GM12872 (cell line): ENCODE data around the gene A2M.

Experiments used
- TF ChIP-seq, protein P1 (sequence below): IDR thresholded peaks from 3 replicates; pipeline ENCODE4 v1.5.1; 2011; ENCODE audit warnings: low read depth, mild to moderate bottlenecking, low read length, moderate library complexity; ENCODE audit not compliant: insufficient read depth

The A2M gene

DNA sequence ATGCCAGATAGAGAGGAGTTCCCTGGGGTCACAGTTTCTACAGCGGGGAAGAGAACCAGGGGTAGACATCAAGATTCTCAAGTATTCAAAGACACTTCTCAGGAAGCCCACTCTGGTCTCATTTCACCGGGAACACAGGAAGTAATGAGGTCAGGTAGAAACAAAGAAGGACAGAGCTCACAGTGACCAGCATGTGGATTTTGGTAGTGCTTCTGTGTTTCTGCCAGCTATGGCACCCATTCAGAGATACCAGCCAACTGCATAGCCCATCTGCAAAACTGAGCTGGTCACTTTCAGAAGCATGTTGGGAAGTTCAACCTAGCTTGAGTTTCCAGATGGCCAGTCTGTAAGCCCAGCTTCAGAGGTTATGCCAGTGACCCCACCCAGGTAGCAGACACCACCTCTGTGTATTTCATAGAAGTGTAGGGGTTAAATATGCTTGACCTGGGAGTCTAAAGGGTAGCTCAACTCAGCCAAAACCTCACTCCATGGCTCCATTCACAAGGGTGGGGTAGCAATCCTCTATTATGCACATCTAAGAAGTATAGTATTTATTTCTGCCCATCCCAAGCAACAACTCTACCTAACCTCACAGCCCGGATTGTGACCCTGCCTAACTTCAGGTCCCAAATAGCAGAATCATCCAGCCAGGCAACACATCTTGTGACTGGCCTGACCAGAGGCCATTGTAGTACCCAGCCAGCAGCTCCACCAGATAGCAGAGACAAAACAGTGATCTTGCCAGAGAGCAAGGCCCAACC is 33.9 kb downstream of the A2M start:
- TF ChIP-seq, protein P1, sequence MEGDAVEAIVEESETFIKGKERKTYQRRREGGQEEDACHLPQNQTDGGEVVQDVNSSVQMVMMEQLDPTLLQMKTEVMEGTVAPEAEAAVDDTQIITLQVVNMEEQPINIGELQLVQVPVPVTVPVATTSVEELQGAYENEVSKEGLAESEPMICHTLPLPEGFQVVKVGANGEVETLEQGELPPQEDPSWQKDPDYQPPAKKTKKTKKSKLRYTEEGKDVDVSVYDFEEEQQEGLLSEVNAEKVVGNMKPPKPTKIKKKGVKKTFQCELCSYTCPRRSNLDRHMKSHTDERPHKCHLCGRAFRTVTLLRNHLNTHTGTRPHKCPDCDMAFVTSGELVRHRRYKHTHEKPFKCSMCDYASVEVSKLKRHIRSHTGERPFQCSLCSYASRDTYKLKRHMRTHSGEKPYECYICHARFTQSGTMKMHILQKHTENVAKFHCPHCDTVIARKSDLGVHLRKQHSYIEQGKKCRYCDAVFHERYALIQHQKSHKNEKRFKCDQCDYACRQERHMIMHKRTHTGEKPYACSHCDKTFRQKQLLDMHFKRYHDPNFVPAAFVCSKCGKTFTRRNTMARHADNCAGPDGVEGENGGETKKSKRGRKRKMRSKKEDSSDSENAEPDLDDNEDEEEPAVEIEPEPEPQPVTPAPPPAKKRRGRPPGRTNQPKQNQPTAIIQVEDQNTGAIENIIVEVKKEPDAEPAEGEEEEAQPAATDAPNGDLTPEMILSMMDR: no peak

DNA sequence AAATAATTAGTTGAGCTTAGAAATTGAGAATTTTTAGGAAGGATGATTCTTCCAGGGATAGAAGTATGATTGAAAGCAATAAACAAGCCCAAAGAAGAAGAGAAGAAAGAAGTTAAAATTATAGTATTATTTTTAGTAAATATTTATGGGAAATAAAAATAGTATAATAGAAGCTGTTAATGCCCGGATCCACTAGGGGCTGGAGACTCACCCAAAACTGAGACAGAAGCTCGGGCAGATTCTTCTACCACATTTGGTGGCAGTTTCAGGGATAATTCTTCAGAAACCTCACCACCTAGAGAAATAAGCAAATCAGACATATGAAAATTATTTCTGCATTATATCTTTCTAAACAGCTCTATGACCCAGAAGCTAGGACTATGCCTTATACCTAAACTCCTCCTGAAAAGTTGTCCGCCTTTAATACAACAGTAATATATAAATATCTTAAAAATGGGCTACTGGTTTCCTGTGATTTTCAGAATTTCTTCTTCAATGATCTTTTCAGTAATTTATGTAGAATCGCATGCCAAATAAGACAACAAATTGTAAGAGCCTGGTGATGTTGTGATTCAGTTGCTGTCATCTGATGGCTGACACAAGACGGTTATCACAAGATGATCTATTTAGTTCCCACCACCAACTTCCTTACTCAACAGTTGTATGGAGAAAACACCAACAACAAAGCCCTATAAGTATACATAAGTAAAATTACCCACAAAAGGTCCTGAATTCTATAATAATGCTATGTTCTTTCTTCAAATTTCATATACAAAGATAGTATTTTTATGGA is 35.6 kb downstream of the A2M start:
- TF ChIP-seq, protein P1: no peak

DNA sequence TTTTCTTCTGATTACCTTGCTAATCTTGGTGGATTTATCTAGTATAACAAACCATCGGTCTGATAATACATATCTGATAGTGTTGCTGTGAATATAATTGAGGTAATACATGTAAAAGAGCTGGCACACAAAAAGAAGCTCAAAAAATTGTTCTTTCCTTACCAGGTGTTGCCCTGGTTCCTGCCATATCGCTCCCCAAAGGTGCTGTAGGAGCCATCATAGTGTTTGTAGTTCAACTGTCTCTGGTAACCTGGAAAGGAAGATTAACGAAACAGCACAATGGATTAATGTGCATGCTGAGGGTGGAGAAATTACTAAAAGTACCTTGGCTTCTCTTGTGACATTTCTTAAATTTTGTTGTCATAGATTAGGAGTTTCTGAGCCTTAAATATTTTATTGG is 36.6 kb downstream of the A2M start:
- TF ChIP-seq, protein P1: no peak

DNA sequence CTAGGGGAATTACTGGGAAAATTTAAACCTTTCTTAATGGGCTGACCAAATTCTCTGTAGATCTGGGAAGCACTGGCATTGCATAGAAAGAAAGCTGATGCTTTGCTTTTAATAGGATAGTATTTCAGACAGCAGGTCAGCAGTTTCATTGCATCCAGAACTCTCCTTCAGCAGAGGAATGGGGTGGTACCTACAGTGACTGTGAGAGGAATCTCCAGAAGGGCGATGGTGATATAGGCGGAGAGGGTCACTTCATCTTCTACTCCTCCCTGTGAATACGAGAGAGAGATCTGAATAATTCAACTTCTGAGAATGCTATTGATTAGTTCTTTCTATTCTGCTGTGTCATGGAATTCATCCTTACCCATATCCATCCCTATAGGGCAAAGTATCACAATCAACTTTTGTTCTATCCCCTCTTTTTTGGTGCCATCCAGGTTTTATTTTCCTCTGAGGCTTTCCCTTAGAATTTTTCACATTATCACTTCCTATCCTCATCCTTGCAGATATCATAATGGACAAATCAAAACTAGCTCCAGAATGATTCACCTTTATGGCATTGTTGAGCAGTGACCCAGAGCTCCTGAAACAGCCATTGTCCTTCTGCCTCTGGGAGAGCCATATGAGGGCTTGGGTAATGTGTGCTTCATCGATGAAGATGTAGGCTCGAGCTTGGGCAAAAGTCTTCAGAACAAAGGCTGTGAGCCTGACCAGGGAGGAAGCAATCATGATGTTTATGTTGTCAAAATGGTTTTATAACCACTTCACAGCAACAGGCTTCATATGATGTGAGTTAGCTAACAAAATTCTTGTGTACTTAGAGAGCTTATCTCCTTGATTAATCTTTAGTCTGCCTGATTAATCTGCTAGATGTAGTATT is 38.3 kb downstream of the A2M start:
- TF ChIP-seq, protein P1: no peak

DNA sequence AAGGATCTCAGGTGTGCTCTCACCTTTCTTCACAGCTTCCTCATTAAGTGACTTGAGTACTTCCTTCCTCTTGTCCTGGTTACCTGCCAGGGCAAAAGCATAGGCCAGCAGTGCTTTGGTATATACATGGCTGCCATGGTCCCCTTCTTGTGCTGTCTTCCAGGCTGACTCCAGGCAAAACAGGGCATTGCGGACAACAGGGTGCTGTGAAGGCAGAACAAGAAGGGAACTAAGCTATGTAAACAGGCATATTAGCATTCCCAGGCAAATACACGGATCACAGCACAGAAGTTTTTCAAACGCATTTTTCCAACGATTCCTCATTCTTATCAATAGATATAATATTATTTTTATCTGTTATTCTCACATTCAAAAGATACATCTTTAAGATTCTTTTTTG is 39.0 kb downstream of the A2M start:
- TF ChIP-seq, protein P1: no peak

DNA sequence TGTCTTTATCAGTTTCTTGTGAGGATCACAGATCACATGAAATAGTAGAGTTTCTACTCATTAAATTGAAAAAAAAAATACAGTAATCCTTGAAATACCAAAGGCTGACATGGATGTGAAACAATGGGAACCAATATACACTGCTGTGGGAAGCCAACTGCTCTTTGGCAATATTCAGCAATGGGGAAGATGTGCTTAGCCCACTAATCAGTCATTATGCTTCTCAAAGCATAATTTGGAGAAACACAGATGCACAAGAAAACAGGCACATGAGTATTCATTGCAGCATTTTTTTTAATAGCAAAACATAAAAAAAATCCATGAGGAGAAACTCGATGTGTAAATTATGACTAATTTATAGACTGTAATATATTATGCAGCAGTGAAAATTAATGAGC is 40.6 kb downstream of the A2M start:
- TF ChIP-seq, protein P1: no peak
